ENCODE results near the gene PLCB3. TPM values are rescaled to one million over a fixed set of nuclear protein-coding genes. Genes with fewer than 3 reads are reported as not detected.
A peak's percentile ranks its signal among the peaks of the same experiment; 100 is the strongest.

PLCB3 gene
- total RNA-seq, 1 experiment from 2014 or later = 80.2 TPM

DNA sequence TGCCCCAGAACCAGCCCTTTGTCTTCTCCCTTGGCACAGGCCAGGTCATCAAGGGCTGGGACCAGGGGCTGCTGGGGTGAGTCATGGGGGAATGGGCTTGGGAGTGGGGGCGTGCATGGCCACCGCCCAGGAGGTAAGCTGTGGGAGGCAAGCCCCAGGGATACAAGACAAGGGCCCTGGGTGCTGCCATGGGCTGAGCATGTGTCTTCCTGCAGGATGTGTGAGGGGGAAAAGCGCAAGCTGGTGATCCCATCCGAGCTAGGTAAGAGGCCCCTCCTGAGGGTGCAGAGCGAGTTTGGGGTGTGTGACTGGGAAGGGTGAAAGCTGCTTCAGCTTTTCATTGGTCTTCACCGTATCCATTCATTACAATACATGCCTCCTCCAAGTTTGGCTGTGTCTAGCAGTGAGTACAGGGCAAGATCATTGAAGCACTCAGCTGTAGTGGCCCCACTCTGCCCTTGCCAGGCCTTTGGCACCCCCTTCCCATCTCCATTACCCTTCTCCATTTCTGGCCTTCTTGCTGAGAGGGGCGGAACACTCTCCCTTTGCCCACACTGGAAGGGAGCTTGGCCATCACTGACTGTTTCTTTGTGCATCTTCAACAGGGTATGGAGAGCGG is 8.0 kb upstream of the PLCB3 start:
- H3K4me1 ChIP-seq (ENCODE audit: insufficient read depth, low read length) = no peaks in the 10 kb centered on the region
- H3K4me2 ChIP-seq (ENCODE audit: insufficient read depth, insufficient read length, low read length) = no peak overlapping the region
- H4K91ac ChIP-seq (ENCODE audit: insufficient read length, low read depth, low read length) = no peak overlapping the region
- no peak overlapping the region for H4K5ac ChIP-seq (ENCODE audit: insufficient read length, low read depth, low read length)
- H3K23me2 ChIP-seq (ENCODE audit: insufficient read length, low read depth, low read length, poor library complexity, severe bottlenecking) = peaks cover 21% of the 10 kb centered on the region
- no peak overlapping the region for H4K8ac ChIP-seq (replicated peaks; ENCODE audit: insufficient read length, low read depth, low read length)
- H3K9ac ChIP-seq (ENCODE audit: extremely low read depth, insufficient read length, low read length) = no peak overlapping the region
- no peak overlapping the region for H2BK15ac ChIP-seq (ENCODE audit: low read depth, low read length)
- H3K9me3 ChIP-seq (ENCODE audit: control insufficient read depth, low read depth, low read length) = no peaks in the 10 kb centered on the region
- H3K9me3 Mint-ChIP-seq = no peaks in the 10 kb centered on the region; a peak in 1 of 5 replicates
- H2BK5ac ChIP-seq (ENCODE audit: insufficient read length, low read length) = no peak overlapping the region
- H3K14ac ChIP-seq (ENCODE audit: insufficient read depth, low read length) = no peak overlapping the region
- H4K20me1 ChIP-seq (ENCODE audit: control insufficient read depth, insufficient read depth, insufficient read length) = no peaks in the 10 kb centered on the region
- no peak overlapping the region for H2AK5ac ChIP-seq (ENCODE audit: insufficient read length, low read length)
- H2BK20ac ChIP-seq (ENCODE audit: low read depth, low read length, poor library complexity, severe bottlenecking) = no peak overlapping the region
- no peak overlapping the region for H3K4ac ChIP-seq (ENCODE audit: low read depth, low read length)
- H3T11ph ChIP-seq (ENCODE audit: low read length) = no peak overlapping the region
- TF ChIP-seq, protein P1, sequence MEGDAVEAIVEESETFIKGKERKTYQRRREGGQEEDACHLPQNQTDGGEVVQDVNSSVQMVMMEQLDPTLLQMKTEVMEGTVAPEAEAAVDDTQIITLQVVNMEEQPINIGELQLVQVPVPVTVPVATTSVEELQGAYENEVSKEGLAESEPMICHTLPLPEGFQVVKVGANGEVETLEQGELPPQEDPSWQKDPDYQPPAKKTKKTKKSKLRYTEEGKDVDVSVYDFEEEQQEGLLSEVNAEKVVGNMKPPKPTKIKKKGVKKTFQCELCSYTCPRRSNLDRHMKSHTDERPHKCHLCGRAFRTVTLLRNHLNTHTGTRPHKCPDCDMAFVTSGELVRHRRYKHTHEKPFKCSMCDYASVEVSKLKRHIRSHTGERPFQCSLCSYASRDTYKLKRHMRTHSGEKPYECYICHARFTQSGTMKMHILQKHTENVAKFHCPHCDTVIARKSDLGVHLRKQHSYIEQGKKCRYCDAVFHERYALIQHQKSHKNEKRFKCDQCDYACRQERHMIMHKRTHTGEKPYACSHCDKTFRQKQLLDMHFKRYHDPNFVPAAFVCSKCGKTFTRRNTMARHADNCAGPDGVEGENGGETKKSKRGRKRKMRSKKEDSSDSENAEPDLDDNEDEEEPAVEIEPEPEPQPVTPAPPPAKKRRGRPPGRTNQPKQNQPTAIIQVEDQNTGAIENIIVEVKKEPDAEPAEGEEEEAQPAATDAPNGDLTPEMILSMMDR (conservative IDR thresholded peaks at IDR 0.05) = no peak
- H3K4me1 Mint-ChIP-seq = peaks cover 28 to 35% of the 10 kb centered on the region in 2 experiments
- no peak overlapping the region for H3K18ac ChIP-seq (ENCODE audit: insufficient read length, low read depth, low read length)
- DNase-seq = no peak
- H3K27me3 Mint-ChIP-seq (ENCODE audit: low read depth) = no peaks in the 10 kb centered on the region
- H3K36me3 Mint-ChIP-seq (ENCODE audit: insufficient read depth in 1 of 3, low read depth in 3 of 3) = peaks cover 13 to 31% (median 17%) of the 10 kb centered on the region in 3 experiments
- peak overlapping the region; percentile 40 to 86 (median 75); a peak in 4 of 7 replicates for H3K27ac Mint-ChIP-seq
- H3K79me1 ChIP-seq (ENCODE audit: insufficient read depth, low read depth, low read length, poor library complexity, severe bottlenecking) = no peaks in the 10 kb centered on the region
- no peak overlapping the region for H2BK12ac ChIP-seq (ENCODE audit: insufficient read length, low read depth, low read length)
- H3K79me2 ChIP-seq (ENCODE audit: insufficient read depth, low read length) = peaks cover 9% of the 10 kb centered on the region; the same call in 1 of the 2 replicates
- H3K4me3 Mint-ChIP-seq = peak overlapping the region; percentile 85 to 93
- no peak overlapping the region for H3K23ac ChIP-seq (ENCODE audit: insufficient read length, low read depth, low read length)
- no peak overlapping the region for H2BK120ac ChIP-seq (ENCODE audit: low read depth, low read length, poor library complexity, severe bottlenecking)
- H2AFZ ChIP-seq (ENCODE audit: low read length) = no peak overlapping the region
- no peak overlapping the region for H3K27ac ChIP-seq (ENCODE audit: insufficient read length, low read depth, low read length)
- H3K27me3 ChIP-seq (ENCODE audit: insufficient read depth, low read length) = no peaks in the 10 kb centered on the region
- no peak overlapping the region for H3K56ac ChIP-seq (ENCODE audit: insufficient read length, low read depth, low read length)
- WGBS (ENCODE audit: extremely low coverage, insufficient read length, low lambda C conversion rate) = no CpG with 5 or more reads among the region's 8 CpGs

Data from H9 (cell line).